Stimulated activated CD8-positive, alpha-beta memory T cell treated with anti-CD3 and anti-CD28 coated beads, Interleukin-7, amount 100 ng/mL, for 1 hour (primary cell): ENCODE results near the gene TMEM273.

Experiments used
- DNase-seq, 2 donors: peaks; one replicate each; pipeline ENCODE4 v3.0.0-alpha.2; 2020; ENCODE audit warnings: low read depth in 2 of 2

TMEM273 gene

DNA sequence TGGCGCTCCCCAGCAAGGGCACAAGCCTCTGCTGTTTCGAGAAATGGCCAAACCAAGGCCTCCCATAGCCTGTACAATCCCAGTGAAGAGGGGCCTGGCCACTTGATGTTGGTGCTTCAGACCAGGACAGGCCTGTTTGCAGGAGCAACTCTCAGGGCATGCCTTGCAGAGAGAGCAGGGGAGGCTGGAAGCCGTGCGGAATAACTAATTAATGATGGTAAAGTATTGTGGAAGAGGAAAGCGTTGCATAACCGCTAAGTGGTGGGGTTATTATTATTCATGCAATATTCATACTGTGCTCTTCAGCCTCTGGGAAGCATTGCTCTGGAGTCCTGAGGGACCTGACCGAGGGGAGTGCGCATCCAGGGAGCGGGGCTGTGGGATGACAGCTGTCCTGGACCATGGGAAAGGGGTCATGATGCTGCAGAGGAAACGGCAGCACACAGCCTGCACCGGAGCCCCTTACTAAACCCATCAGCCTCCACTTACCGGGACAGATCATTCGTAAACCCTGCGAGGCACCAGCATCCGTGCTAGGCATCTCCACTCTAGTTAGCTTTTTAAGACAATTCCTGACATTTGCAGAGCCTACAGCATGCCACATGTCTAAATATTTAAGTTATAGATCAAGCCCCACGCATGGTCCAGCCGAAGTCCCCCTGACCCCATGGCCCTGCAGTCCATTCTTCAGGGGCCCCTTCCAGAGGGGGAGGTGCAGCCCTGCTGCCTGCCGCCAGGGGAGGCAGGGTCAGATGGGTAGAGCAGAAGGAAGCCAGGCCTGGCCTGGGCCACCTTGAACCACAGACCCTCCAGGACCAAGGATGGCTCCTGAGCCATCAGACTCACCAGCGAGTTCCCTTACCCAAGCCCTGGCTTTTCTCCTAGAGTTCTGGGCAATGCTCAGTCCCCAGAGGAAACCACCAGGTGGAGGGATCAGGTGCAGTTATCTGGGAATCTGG is 11.6 kb downstream of the TMEM273 start:
- DNase-seq = no peak

DNA sequence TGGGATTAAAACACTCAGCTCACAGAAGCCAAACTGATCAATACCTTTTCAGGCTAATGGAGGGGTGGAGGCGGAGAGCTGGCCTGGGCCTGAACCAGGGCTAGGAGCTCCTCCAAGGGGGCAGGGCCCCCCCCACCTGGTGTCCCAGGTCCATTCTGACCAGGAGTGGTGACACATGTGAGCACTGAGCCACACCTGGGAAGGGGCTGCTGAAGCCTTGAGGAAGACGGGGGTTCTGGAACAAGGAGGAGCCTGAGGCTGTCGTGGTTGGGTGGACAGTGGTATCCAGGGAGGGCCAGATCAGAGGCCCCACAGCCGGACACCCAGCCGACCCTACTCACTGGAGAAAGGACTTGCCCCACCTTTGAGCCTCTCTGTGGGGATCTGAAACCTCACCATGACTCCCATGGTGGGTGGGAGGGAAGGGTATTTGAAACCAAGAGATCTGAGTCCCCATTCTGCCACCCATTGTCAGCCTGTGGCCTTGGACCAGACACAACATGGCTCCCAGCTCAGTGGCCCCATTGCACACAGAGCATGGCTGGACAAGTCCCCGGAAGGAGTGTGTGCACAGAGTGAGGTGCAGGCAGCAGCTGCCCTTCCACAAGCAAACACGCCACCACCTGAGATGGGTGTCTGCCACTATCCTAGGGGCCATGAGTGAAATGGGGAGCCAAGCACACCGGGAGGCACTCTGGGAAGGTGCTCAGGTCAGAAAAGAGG is 12.4 kb downstream of the TMEM273 start:
- DNase-seq = no peak

DNA sequence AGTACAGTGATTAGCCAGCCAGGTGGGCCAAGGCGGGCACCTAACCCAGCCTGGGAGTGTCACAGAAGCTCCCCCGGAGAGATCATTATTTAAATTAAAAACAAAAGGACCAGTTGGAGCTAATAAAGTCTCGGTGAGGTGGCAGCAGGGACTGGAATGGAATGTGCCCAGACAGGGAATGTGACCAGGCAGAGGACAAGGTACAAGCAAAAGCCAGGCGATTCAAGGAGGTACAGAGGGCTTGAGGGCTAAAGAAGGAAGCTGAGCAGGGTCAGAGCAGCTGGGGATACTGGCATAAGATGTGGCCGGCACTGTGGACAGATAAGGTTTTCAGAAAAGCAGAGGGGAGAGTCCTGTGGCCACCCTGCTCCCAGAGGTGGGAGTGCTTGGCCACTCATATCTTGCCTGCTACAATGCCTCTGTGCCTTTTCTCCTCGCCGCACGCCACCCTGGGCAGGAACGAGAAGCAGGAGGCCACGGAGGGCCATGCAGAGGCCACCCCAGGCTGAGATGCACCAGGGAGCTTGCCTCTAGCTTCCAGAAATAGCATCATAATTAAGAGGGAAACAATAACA is 13.2 kb downstream of the TMEM273 start:
- DNase-seq = no peak

DNA sequence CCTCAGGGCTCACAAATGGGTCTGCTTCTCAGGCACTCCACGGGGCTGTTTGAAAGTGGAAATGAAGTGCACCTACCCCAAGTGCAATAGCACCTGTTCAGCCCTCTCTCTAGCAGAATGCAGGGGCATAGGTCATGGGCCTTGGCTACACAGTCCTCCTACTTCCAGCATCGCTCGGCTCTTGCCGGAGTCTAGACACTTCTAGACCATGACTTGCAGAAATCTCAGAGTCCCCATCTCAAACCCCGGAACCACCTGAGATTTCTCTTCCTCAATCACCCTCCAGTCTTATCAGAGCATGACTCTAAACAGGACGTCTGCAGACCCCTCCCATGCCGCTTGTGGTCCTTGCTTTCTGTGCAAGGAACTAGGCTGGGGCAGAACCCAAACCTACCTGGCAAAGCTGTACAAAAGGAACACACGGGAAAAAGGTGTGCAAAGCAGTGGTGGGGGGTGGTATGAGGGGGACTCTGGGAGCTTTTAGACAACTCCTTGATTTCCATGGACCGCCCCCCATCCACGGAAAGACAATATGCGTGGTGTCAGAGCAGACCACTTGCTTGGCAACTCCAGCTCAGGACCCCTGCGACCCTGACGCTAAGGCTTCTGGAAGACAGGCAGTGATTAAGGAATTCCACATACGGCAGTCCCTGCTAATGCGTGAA is 13.8 kb downstream of the TMEM273 start:
- no peak for DNase-seq

DNA sequence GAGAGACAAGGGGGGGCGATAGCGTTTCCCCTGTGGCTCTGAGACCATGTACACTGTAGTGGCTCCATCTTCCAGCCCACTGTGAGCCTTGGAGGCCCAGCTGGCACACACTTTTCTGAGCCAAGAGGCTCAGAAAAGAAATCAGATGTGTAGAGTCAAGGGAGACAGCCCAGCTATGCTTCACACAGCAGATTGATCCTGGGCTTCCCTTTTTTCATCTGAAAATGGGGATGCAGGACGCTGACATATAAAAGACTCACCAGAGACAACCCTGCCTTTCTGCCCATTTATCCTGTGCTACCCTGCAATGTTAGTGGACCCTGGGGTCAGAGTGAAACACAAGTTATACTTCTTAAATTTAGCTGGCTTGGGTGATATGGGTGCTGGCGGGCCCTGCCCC is 14.3 kb downstream of the TMEM273 start:
- no peak for DNase-seq

DNA sequence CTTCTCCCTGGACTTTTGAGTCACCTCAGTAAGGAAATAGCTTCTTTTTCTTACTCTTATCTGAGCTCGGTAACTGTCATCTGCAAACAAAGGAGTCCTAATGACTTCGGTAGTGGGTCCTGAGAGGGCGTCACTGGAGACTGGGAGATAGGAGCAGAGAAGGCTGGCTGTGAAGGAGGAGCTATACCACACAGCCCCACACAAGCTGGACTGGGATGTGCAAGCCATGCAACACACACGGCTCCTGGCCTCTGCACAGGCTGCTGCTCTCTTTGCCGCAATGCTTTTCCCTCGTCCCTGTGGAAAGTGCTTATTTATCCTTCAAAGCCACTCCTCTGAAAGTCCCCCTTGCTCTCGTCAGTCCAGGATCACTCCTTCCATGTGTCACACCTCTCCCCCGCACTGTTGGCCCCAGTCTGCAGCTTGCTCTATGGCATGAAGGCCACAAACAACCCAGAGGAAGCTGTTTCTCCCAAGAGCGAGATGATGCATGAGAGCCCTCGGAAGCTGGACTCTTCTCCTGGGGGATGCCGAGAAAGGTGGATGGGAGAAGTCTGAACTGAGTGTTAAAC is 14.9 kb downstream of the TMEM273 start:
- no peak for DNase-seq

DNA sequence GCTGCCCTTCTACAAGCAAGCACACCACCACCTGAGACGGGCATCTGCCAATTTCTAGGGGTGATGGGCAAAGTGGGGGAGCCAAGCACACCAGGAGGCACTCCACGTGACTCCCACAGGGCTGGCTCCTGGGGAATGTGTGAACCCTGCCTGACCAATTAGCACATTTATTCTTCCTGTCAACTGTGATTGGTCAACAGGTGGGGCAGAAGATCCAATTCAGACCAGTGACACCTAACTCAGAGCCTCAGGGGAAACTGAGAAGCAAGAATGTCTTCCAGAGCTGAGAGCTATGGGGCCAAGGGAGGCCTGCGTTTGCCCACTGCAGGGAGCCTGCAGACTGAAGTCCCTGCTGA is 15.4 kb downstream of the TMEM273 start:
- no peak for DNase-seq

DNA sequence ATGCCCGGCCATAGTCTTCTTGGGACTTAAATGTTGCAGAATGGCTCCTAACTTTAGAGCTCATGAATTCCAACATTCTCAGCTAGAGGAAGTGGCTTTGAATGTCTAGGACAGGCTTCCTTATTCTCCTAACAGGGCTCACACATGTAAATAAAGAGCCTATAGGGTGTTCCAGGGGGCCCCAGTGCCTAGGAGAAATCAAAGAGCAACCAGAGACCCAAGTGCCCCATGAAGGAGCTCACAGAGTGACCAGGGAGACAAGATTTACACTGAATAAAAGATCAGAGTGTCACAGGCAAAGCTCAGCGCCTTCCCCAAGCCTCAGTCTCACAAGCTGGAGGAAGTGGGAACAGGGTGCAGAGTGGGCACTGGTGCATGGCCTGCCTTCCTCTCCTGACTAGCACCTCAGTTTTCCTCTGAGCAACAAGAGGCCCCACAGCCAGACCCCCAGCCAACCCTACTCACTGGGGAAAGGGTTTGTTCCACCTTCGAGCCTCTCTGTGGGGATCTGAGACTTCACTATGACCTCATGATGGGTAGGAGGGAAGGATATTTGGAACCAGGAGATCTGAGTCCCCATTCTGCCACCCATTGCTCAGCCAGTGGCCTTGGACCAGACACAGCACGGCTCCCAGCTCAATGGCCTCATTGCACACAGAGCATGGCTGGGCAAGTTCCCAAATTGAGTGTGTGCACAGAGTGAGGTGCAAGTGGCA is 16.0 kb downstream of the TMEM273 start:
- no peak for DNase-seq

DNA sequence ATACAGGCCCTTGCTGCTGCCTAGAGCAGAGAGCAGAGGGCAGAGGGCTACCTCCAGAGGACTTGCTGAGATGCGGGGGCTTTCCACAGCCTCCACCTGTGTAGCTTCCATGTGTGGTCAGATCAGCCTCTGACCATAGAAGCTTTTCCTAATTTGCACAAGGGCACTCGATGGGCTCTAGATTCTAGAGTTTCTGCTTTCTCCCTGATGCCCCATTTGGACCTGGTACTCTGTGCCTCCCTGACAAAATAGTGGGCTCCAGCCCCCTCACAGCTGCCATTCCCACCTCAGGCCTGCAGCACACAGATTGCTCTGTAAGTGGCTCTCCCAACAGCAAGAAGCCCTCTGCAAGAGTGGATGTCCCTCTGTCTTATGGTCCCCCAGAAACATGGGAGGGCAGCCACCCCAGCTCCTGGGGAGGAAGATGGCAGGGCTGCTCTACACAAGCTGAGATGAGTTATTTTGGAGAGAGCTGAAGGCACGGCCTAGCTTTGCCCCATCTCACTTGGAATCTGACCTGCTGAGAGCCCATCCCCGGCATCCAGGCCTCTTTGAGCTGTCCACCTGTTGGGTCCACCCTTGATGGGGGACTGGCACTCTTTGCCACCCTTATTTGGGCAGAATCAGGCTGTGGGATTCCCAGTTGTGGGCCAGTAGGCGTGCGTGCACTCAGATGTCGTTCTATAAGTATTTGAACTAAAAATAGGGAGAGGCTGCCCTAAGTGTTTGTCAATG is 16.7 kb downstream of the TMEM273 start:
- DNase-seq = no peak

DNA sequence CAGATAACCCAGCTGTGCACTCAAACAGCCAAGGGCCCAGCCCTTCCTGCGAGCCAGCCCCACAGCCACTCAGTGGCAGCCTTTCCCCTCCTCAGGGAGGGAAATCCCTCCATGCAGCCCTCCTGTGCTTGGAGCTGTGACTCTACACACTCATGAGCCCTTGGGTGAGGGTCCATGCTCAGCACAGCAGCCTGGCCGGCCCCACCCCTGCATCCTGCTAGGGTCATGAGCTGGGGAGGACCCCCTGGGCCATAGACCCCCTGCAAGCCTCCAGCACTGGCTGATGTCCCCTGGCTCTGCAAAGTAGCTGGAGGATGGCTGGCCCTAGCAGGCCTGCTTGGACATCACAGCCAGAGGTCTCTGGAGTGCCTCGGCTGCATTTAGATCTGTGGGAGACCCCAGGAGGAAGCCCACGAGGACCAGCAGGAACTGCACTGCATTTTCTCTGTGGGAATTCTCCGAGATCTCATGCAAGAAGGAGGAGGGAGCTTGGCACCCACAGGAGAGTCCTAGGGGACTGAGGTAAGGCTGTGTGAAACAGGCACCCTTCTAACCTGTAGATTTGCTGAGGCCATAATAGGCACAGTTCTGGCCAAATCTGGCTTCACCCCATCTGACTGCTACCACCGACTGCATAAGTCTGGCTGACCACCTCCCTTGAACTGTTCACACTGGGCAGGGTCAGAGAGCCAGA is 17.4 kb downstream of the TMEM273 start:
- no peak for DNase-seq

DNA sequence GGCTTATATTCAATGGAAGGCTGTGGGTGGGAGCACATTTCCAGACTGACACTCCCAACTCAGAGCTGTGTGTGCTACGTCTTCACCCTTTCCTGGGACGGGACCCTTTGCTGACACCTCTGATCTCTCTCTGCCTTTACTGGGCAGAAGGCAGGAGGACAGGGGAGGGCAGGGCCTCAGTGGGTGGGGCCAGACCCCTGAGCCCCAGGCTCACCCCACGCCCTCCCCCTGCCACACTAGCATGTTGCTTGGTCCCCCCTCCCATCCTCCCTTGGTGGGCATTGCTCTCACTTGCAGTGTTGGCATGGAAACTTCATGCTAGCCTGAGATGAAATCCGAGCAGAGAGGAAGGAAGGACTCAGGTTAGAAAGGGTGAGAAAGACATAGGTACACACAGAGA is 18.4 kb downstream of the TMEM273 start:
- DNase-seq = no peak

DNA sequence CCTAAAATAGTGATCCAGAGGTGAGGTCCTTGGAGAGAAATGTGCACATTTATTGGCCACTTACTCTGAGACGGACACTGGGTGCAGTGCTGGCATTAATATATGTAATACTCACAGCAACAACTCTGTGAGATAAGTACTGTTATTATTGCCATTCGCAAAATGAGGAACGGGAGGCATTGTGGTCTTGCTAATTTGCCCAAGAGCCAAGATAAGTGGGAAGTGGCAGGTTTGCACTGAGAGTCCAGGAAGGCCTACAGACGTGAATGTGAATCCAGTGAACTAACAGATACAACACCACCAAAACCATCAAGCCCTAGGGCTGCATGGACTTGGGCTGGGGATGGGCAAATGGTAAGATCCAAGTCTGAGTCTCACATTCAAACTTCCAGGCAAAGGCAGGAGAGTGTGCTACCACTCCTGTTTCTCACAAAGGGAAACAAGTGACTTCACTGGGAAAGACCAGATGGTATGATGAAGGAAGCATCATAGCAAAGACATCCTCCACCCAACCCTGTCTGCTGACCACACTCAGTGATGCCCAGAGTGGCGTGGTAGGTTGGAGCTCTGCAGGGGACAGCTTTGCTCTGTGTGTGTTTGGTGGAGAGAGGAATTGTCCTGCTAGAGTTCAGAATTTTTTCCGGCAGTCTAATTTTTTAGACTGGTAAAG is 19.2 kb downstream of the TMEM273 start:
- no peak for DNase-seq

DNA sequence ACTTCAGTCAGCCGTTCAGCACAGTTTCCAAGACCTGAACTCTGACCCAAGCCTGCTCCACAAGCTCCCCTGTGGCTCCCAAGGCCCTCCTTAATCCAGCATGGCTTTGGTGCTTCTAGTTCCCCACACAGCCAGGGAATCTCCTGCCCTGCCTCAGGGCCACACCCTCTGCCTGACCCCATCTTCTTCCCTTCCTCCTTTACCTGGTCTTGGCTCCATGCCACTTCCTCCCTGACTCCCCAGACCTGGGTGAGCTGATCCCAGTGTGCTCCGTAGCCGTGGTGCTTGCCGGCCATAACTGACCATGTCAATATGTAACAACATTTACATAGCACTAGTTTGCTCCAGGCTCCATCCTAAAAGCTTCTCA is 20.0 kb downstream of the TMEM273 start:
- no peak for DNase-seq

DNA sequence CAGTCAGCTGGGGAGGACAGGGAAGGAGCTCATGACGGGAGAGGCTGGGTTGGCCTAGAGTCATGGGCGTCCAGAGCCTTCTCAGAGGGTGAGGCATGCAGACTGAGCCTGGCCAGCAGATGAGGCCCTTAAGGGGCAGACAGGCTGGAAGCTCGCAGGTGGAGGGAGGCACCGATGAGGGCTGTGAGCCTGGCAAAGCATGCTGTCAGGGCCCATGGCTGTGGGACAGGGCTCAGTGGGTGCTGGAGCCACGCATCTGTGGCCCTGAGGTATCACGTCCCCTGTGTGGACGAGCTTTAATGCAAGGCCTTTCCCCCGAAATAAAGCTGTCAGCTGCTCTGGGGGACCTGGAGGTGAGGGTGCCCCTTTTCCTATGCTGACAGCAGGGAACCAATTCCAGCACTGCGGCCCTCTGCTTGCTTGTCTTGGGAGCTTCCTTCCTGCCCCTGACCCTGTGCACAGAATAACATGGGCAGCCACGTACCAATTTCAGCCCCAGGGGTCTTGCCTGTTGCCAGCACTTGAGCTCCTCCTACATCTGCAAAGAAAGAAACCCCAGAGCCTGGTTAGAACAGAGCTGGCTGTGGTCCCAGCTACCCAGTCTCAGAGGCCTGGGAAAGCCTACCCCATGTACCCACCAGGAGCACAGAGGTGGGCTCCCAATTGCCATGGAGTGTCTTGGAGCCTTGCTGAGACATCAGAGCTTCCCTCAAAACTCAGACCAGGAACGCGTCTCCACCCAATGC is 20.6 kb downstream of the TMEM273 start:
- no peak for DNase-seq

DNA sequence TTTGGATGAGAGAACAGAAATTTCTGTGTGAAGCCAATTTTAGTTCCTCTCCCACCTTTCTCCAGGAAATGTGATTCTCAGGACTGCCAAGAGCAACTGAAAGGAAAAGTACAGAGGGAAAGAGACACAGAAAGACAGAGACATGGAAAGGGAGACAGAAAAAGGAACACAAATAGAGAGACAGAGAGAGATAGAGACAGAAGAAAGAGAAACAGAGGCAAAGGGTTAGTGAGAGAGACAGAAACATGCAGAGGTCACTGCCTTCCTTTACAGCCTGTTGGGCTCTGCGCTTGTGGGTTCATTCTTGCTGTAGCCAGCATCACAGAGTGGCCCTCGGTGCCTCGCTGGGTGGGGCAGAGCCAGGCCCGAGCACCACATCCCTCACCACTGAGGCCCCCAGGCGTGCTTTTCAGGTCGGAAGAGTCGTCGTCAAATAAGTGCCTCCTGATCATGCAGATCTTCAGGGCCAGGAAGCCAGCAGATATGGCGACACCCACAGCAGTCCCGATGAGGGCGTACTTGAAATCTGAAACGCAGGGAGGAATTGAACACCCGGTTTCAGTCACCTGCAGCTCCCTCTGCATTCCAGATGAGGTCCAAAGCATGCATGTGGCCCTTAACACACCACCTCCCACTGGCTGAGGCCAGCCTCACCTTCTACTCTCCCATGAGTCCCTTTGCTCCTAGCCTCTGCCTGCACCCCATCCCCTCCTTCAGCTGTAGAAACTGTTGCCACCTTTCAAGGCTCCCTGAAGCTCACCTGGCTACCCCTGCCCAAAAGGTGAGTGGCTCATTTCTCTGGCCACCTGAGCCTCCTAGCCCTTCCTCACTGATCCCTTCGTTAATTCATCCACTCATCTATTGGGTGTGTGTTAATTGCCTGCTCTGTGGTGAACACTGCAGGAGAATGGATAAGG is 21.4 kb downstream of the TMEM273 start:
- no peak for DNase-seq

DNA sequence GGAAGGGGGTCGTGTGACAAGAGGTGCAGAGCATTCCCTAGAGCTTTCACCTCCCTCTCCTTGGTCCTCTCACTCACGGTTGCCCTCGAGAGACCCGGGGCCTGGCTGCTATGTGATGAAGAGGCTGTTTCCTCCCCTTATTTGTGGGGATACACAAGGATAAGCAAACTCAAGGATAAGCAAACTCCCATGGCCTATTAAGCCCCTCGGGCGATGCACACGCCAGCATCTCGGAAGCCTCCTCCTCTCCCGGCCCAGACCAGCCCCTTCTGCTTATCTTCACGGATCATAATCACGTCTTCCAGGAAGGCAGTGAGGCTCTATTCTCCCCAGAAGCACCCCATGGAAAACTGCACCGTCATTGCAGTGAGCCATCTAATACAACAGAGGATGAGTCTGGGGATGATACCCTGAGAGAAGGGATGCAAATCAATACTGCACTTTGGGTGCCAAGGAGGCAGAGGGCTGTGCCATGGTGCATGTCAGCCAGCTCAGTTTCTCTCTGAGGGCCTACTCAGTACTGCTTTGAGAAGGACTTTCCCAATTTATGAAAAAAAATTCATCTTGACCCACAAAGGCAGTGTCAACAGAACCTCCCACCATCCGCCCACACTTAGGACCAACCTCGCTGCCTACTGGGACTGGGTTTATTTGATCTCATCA is 22.2 kb downstream of the TMEM273 start:
- no peak for DNase-seq

DNA sequence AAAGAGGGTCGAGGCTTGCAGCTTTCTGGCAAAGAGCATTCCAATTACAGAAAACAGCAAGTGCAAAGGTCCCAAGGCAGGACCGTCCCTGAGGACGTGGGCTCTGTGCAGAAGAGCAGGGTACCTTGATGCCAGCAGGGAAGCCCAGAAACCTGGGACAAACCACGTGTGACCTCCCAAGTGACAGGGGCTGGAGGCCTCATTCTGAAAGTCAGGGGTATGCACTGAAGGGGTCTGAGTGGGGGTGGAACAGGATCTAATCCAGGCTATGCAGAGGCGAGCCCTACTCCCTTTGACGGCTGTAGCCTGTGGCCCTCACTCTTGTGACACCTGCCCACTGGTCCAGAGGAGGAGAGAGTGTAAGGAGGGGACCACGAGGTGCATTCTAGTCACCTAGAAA is 22.9 kb downstream of the TMEM273 start:
- DNase-seq = no peak
